HG03439 (cell line): ENCODE results near the gene SPON1.

Experiments used
- ATAC-seq: cut with Tn5 transposase; IDR thresholded peaks from one replicate; pipeline ENCODE4 v1.9.1; 2021; ENCODE audit warnings: mild to moderate bottlenecking, moderate library complexity; ENCODE audit not compliant: unreplicated experiment

The SPON1 gene

DNA sequence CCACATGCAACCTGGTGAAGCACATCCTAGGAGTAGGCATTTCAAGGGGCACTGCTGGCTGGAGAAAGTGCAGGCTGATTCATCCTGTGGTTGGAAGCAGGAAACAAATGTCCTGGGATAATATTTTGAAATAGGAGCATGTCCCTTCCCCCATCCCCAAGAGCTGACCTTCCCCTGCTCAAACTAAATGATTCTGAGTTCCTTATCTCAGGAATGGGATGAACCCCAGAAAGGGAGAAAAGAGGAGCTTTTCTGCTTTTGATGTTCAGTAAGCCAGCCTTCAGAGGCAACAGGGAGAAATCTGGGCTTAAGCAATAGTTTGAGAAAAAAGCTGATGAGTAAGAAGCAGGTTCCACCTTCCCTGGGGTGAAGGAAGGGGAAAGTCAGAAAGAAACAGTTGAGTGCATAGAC lies 19.5 kb upstream of the SPON1 start:
- no peak for ATAC-seq

DNA sequence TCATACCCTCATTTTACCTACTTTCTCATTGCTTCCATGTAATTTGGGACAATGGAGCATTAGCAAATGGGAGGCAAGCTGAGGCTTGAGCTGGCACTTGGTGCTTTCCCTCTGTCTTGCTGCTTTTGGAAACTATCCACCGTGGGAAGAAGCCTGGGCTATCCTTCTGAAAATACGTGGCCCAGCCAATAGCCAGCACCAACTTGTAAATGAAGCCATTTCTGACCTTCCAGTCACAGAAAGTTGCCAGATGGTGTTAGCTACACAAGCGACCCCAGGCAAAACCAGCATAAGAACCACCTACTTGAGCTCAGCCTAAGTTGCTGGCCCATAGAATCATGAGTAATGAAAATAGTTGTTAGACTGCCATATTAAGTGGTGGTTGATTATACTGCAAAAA lies 18.5 kb upstream of the SPON1 start:
- ATAC-seq = no peak

DNA sequence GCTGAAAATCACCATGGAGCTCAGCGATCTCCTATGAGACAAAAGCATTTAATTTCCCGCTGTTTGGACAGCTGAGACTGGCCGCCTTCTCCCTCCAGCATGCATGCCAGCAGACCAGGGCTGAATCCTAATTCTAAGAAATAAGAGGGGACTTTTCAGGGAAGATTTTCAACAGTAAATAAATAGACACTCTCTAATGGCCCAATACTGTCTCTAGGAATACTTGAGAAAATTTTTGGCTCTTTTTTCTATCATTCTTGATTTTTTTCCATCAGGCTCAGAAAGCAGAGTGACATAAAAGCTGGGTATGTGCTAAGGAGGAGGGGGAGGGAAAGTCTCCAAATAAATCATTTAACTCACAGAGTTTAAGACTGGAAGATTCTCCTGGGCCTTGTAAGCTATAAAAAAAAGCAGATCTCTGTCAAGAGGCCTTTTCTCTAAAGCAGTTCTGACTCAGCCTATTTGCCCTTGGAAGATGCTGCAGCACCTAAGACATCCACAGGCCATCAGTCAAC lies 17.6 kb upstream of the SPON1 start:
- ATAC-seq = no peak

DNA sequence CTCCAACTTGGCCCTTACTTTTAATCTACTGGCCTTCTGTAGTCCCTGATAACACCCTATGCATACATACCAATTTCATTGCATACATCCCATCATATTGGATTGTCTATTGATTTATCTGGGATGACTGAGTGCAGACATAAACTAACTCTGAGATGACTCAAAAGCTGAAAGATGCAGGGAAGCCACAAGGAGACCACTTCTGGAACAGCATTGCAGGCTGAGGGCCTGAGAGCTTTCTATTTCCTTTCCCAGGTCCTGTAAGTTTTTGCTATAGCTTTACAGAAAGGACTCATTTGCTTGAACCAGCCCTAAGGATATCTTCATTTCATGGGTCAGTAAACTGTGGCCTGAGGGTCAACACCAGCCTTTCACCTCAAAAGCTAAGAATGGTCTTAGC lies 15.1 kb upstream of the SPON1 start:
- ATAC-seq = no peak

DNA sequence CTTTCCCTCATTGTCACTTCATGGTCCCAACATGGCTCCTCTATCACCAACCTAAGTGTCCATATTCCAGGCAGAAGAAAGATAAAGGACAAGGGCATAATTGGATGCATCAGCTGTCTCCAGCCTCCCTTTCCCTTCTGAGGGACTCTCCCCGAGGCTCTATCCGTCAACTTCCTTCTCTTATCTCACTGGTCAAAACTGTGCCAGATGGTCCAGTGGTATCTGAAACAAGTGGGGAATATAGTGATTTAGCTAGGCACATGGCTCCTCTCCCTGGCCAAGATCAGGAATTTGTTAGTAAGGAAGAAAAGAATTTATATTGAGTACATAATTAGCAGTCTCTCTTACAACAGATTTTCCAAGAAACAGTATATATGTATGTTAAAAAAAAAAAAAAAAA lies 12.6 kb upstream of the SPON1 start:
- ATAC-seq = no peak

DNA sequence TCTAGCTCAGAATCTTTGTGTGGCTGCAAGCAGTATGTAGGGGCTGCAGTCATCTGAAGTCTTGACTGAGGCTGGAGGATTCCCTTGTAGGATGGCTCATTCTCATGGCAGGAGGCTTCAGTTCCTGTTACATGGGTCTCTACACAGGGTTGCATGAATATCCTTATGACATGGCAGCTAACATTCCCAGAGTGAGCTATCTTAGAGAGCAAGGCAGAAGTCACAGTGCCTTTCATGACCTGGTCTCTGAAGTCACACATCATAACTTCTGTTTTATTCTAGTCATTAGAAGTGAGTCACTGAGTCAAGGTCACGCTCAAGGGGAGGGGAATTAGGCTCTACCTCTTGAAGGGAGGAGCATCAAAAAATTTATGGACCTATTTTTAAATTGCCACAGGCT lies 10.3 kb upstream of the SPON1 start:
- ATAC-seq = no peak

DNA sequence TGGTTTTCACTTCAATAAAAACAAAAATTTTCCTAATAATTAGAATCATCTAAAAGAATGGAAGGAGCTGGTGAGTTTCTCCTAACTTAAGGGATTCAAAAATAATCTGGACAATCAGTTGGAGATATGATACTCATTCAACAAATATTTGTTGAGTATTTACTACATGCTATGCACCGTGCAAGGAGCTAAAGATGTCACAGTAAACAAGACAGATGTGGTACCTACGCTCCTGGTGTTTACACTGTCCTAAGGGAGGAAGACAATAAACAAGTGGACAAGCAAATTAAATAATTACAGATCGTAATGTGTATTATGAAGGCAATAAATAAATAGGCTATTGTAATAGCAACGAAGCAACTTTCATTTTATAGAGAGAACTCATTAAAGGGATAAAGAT lies 9.9 kb upstream of the SPON1 start:
- no peak for ATAC-seq

DNA sequence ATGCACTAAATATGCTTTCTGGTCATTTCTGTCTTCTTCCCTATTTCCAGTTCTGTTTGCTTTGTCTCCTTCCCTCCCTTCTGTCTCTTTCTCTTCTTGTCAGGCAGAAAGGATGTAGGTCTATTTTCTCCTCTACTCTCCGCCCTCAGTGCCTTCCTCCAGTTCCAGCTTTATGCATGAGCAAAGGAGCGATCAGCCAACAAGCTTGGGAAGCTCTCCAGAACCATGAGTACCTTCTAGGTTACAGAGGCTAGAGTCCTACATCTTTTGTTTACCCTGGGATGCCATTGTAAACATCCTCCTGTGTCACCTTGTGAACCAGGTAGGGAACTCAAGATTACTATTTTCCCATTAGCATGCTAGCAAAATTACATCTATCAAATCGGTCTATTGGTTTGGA lies 7.9 kb upstream of the SPON1 start:
- no peak for ATAC-seq

DNA sequence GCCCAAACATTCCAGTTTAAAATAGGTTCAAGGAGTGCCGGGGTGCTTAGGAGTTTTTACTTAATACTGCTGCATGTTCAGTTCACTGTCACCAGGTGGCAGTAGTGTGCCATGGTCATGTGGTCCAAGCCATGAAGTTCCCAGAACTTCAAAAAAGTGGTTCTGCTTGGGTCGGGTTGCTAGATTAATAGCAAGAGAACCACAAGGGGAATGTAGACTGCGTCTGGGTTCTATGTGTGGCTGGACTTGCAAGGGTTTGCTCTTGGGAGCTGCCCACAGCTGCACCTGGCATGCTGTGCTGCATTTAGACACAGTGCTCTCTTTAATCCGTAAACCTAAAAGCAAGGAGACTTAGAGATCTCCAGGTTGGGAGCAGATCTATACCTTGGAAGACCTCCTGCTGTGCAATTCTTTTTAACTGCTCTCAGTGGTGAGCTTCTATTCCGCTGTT lies 6.5 kb upstream of the SPON1 start:
- no peak for ATAC-seq

DNA sequence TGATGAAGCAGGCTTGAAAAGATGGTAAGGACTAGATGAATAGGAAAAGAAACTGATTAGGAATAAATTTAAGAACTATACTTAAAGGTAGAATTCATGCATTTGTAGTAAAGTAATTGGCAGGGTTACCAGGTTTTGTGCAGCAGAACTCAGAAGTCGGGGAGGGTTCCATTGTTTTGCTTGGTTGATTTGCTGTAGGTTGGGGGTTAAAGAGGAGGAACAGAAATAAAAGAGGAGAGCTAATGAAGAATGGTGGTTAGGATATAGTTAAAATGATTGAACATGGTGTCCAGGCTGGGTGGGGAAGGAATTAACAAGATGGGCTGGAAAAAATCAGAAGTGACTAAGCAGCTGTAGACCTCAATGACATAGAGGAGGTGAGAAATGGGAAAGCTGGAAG lies 5.5 kb upstream of the SPON1 start:
- no peak for ATAC-seq

DNA sequence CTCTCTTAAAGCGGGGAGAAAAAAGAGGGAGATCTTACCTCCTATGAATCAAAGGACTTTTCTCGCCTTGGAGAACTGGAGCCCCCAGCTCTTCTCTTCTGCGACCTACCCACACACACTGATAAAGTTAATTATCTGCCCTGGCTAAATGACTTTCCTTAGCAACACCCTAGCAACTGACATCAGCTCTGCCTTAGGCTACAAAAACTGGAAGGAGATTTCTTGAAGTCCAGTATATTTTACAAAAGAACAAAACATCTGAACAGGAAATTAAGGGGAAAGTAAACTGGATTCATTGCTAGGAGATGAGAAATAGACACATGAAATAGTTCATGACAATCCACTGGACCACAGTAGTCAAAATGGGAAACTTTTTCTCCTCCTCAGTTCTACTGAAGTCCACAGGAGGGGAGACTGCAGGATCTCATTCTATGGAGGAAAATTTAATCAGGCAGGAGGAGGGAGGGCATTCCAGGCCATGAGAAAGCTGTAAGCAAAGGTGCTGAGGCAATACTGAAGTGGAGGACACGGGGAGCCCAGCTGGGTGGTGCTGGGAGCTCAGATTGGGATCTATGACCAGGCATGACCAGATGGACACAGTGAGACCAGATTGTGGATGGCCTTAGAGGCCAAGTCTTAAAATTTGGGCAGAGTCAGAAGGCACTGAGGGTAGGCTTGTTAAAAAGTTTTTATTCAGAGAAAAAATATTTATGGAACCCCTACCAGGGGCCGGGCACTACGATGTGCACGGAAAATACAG lies 3.7 kb upstream of the SPON1 start:
- no peak for ATAC-seq

DNA sequence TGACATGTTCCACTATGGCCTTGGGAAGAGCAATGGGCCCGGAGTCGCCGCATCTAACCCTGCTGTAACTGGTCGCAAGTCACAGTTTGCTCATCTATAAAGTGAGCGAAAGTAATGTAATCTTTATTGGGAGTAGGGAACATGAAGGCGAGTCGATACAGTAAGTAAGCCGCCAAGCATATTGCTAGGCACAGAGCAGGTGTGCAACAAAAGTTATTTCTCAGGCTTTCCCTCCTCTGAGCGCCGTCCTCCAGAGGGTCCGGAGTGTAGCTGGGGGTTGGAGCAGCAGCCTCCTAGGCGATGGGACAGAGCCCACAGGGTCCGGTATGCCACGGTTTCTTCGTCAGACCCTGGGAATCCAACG lies 343 bp upstream of the SPON1 start:
- no peak for ATAC-seq

DNA sequence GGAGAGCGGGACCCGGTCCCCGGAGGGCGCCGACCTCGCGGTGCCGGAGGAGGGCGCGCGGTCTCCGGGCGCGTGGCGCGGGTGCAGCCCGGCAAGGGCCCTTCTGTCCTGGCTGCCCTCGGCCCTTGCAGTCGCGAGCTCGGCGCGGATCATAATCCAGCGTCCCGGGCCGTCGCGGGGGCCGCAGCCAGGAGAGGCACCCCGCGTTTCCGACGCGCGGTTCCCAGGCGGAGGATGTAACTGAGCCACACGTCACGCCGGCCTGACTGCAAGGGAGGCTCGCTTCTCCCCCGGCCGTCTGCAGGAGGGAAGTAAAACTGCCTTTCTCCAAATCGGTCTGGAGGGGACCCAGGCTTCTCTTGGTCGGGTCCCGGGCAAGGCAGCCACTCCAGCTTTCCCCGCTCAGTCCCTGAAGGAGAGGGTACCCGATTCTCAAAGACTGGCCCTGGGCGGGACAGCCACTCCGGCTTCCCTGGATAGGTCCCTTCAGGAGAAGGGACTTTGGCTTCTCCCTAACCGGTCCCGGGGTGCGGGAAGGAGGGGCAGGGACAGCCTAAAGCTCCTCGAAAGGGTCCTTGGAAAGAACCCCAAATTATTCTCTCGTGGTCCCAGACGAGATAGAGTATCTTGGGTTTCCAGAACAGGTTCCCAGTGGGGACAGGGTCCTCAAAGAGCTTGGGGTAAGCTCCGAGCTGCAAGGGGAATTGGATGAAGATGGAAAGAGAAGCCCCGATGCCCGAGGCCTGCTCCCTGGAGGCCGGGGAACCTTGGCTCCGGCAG lies 836 bp downstream of the SPON1 start:
- no peak for ATAC-seq

DNA sequence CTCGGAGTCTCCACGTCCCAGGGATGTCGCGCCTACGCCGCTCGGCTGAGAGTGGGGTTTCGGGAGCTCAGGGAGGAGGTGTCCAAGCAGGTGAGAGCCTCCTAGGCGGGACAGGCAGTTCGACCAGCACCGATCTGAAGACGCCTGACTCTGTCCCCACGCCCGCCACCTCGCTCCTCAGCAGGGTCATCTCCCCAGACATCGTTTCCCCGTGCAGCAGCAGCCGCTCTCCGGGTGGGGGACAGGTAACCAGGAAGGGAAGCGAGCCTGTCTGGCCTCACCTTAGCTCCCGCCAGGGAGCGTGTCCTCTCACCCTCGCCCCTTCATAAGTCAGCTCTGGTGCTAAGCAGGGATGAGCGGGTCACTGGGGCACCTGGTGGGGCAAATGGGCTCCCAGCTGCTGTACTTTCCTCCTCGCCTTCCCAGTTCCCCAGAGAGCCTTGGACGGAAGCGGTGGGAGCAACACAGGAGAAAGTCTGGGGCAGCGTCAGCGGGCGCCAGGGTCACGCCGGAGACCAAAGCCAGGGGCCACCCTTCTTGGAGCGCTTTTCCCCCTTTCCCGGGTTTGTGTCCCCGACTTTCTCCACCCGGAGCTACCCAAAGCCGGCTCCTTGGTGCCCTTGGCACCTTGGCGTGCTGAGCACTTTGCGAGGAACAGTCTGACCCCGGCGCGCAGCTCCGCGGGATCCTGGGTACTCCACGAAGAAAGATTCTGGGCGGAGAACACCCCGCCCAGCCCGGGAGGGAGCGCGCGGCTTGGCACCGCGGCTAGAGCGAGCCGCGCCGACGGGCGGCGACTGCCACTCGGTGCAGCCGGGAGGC lies 1.6 kb downstream of the SPON1 start:
- no peak for ATAC-seq

DNA sequence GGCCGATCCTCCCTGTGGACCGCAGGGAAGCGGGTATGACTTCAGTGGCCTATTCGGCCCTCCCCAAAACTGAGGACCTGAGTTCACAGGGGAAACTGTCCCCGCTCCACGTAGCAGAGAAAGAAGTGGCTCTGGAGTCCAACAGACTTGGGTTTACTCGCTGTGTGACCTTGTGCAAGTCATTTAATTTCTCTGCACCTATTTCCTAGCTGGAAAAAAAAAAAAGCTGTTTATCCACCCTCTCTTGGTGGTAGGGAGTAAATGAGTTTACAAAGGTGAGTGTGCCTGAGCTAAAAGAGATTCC lies 2.2 kb downstream of the SPON1 start:
- ATAC-seq = no peak

DNA sequence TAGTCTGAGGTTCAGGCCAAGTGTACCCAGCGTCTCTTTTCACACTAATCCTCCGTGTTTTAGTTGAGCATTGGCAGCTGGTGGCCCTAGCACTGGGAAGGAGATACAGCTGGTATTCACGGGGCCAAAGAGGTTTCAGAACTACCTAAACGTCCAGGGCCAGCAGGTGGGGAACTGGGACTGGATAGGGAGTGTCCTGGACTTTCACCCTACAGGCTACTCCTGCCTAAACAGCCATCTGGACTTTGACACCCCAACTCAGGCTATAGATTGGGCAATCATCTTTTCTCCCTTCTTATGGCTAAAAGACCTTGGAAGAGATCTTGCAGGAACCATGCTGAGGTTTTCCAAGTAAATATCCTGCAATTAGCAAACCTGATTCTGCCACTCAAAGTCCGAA lies 2.8 kb downstream of the SPON1 start:
- ATAC-seq = no peak

DNA sequence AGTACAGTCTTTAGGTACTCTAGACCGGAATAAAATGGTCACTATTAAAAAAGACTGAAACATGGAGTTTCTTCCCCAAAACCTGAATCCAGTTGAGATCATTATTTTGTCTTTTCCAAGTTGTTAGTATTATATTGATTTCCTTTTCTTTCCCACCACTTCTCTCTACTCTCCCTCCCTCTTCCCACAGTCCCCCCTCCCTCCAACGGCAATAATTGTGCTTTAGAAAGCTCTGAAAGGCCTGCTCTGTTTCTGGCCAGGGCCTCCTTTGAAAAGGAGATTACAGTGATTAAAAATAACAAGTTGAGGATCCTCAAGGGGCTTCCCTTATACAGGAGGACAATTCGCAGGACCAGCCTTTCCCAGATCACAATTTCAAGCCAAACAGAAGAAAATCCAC lies 3.5 kb downstream of the SPON1 start:
- ATAC-seq = no peak

DNA sequence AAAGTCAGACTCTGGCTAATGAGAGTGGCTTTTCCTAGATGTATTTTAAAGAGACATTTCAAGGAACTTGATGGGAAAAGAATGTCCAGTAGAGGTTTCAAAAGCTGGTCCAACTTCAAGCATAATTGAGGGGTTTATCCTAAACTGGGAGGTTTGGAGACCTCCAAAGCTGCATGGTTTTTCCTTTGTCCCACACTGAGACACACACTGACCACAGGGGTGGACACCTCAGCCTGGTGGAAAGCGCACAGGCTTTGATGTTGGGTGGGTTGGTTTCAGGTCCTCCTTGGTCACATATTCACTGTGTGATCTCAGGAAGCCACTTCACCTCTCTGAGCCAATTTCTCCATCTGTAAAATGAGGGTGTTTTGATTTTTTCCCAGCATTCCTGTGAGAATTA lies 4.0 kb downstream of the SPON1 start:
- ATAC-seq = no peak

DNA sequence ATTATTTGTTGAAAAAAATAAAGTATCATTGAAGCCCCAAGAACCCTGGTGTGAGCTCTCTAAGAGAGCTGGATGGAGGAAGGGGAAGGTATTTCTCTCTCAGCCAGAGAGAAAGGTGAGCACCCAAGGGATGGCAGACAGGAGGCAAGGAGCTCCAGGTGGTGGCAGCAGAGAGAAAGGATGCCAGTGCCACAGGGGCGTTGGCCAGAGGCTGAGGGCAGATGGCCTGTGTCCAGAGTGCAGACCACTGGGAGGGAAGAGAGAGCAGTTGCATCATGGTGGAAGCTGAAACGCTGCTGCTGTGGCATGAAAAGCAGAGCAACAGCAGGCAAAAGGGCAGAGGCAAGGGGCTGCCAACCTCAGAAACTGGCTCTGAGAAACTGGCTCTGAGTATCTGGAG lies 8.5 kb downstream of the SPON1 start:
- no peak for ATAC-seq

DNA sequence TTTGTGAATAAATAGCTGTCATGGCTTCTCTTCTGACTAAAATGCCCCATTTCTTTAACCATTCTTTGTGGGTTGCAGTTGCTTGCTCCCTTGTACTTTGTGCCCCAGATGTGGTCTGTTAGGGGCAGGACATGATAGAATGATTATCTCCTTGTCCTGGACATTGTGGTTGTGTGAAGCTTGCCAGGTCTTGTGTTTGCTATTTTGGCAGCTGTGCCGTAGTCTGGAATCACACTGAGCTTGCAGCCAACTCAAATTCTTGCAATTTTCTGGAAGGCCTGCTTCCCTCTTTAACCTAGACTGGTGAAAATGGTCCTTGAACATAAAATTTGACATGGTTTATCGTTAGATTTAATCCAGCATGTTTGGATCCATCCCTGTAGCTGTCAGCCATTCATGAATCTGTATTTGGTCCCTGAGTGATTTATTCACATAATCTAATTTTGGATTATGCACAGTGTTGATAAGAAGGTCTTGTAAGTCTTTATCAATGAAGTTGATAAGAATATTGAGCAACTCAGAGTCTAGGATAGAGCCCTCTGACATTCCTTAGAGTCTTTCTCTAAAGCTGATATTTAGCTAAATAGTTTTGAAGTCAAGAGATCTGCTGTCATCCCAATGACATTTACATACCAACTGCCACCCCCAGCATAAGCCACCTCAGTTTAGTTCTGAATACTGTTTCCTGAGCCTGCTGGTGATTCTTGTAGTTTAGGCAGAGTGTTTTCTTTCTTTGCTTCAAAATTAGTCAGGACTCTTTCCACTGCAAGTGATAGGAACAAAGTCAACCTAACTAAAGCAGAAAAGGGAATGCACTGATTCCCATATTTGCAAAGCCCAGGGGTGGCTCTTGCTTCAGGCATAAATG lies 9.8 kb downstream of the SPON1 start:
- ATAC-seq = no peak

DNA sequence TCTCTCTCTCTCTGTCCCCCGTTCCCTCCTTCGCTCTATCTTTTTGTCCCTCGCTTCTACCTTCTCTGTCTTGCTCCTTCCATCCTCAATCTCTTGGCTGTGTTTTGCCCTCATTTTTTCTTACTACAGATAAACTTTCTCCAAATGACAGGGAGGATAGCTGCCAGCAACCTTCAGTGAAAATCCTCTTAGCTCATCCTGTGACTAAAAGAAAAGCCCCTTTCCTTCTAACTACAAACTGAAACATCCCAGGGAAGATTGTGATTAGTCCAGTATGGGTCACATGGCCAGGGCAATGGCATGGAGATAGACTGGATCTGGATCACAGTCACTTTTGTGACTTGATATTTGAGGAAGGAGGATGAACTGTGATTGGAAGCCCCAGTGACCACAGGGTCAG lies 10.4 kb downstream of the SPON1 start:
- ATAC-seq = no peak
